Gastrocnemius medialis (tissue), 4 donors: ENCODE data around the gene TRIO.

Experiments used
- POLR2A ChIP-seq, 2 donors: fragments of 450-650 bp; IDR thresholded peaks; one replicate each; pipeline ENCODE4 v1.6.1; 2017; ENCODE audit warnings: antibody characterized with exemption in 2 of 2, mild to moderate bottlenecking in 2 of 2, moderate library complexity in 2 of 2
- TF ChIP-seq, protein P1 (sequence below), 5 experiments: fragments of 450-650 bp in 3 of 5; fragments of 200-600 bp in 2 of 5; sonication (generic) in 2 of 5; IDR thresholded peaks in 4 of 5; conservative IDR thresholded peaks in 1 of 5; 1 replicate in 4 of 5; 2 replicates in 1 of 5; pipeline ENCODE4 v1.5.1; 2016 to 2019; ENCODE audit warnings: antibody characterized with exemption in 5 of 5, mild to moderate bottlenecking in 3 of 5, moderate library complexity in 3 of 5

GRCh38 chr5:14313986-14314690 is 171.0 kb downstream of the TRIO start:
- TF ChIP-seq, protein P1, sequence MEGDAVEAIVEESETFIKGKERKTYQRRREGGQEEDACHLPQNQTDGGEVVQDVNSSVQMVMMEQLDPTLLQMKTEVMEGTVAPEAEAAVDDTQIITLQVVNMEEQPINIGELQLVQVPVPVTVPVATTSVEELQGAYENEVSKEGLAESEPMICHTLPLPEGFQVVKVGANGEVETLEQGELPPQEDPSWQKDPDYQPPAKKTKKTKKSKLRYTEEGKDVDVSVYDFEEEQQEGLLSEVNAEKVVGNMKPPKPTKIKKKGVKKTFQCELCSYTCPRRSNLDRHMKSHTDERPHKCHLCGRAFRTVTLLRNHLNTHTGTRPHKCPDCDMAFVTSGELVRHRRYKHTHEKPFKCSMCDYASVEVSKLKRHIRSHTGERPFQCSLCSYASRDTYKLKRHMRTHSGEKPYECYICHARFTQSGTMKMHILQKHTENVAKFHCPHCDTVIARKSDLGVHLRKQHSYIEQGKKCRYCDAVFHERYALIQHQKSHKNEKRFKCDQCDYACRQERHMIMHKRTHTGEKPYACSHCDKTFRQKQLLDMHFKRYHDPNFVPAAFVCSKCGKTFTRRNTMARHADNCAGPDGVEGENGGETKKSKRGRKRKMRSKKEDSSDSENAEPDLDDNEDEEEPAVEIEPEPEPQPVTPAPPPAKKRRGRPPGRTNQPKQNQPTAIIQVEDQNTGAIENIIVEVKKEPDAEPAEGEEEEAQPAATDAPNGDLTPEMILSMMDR (IDR thresholded peaks at IDR 0.05 in 4 of 5, conservative IDR thresholded peaks at IDR 0.05 in 1 of 5): no peak
- no peak for TF ChIP-seq POLR2A (IDR thresholded peaks at IDR 0.05)
